Measurements from ENCODE around the gene FIBCD1. TPM values are rescaled to one million over a fixed set of nuclear protein-coding genes. Genes with fewer than 3 reads are reported as not detected.

The FIBCD1 gene
- total RNA-seq, 1 donor from 2014 or later: 0.53 TPM

- Mint-ChIP-seq H3K9me3 (no peaks in the 10 kb centered on the region), H3K36me3 (no peaks in the 10 kb centered on the region), H3K4me1 (ENCODE audit: unreplicated experiment) (peaks cover 9% of the 10 kb centered on the region), H3K27me3 (peaks cover 25% of the 10 kb centered on the region), H3K27ac (no peak overlapping the region), H3K4me3 (no peak overlapping the region)
- no peak for TF ChIP-seq CTCF (conservative IDR thresholded peaks at IDR 0.05)
- peak; percentile 62 for DNase-seq (ENCODE audit: extremely low spot score, unreplicated experiment)
Observed at GRCh38 chr9:130972957-130973685, 34.1 kb upstream of the FIBCD1 start.

- no peak for DNase-seq (ENCODE audit: extremely low spot score, unreplicated experiment)
- no peak overlapping the region for H3K4me3 Mint-ChIP-seq
- no peaks in the 10 kb centered on the region for H3K36me3 Mint-ChIP-seq
- H3K9me3 Mint-ChIP-seq: no peaks in the 10 kb centered on the region
- no peak overlapping the region for H3K27ac Mint-ChIP-seq
- peaks cover 25% of the 10 kb centered on the region for H3K27me3 Mint-ChIP-seq
- H3K4me1 Mint-ChIP-seq (ENCODE audit: unreplicated experiment): peaks cover 7% of the 10 kb centered on the region
- no peak for TF ChIP-seq CTCF (conservative IDR thresholded peaks at IDR 0.05)
Observed at GRCh38 chr9:130972277-130972956, 33.4 kb upstream of the FIBCD1 start.

GRCh38 chr9:130971294-130971849, 32.3 kb upstream of the FIBCD1 start:
- peak; percentile 50 for DNase-seq (ENCODE audit: extremely low spot score, unreplicated experiment)
- peaks cover 5% of the 10 kb centered on the region for H3K4me1 Mint-ChIP-seq (ENCODE audit: unreplicated experiment)
- H3K27me3 Mint-ChIP-seq: peaks cover 25% of the 10 kb centered on the region
- no peaks in the 10 kb centered on the region for H3K36me3 Mint-ChIP-seq
- H3K9me3 Mint-ChIP-seq: no peaks in the 10 kb centered on the region
- no peak for TF ChIP-seq CTCF (conservative IDR thresholded peaks at IDR 0.05)
- H3K4me3 Mint-ChIP-seq: no peak overlapping the region
- no peak overlapping the region for H3K27ac Mint-ChIP-seq

GRCh38 chr9:130970855-130971254, 31.8 kb upstream of the FIBCD1 start:
- TF ChIP-seq CTCF (conservative IDR thresholded peaks at IDR 0.05): no peak
- H3K4me3 Mint-ChIP-seq: no peak overlapping the region
- peaks cover 25% of the 10 kb centered on the region for H3K27me3 Mint-ChIP-seq
- H3K36me3 Mint-ChIP-seq: no peaks in the 10 kb centered on the region
- H3K9me3 Mint-ChIP-seq: no peaks in the 10 kb centered on the region
- peaks cover 5% of the 10 kb centered on the region for H3K4me1 Mint-ChIP-seq (ENCODE audit: unreplicated experiment)
- no peak overlapping the region for H3K27ac Mint-ChIP-seq
- no peak for DNase-seq (ENCODE audit: extremely low spot score, unreplicated experiment)

- no peak for TF ChIP-seq CTCF (conservative IDR thresholded peaks at IDR 0.05)
- peaks cover 5% of the 10 kb centered on the region for H3K4me1 Mint-ChIP-seq (ENCODE audit: unreplicated experiment)
- DNase-seq (ENCODE audit: extremely low spot score, unreplicated experiment): no peak
Observed at GRCh38 chr9:130970052-130970451, 31.0 kb upstream of the FIBCD1 start.

More at GRCh38 chr9:130970052-130970451, 31.0 kb upstream of the FIBCD1 start:
- H3K36me3 Mint-ChIP-seq: no peaks in the 10 kb centered on the region
- no peak overlapping the region for H3K4me3 Mint-ChIP-seq
- no peaks in the 10 kb centered on the region for H3K9me3 Mint-ChIP-seq
- H3K27ac Mint-ChIP-seq: no peak overlapping the region
- H3K27me3 Mint-ChIP-seq: peaks cover 23% of the 10 kb centered on the region
